Measurements from ENCODE around the gene PBX4. TPM values are rescaled to one million over a fixed set of nuclear protein-coding genes. Genes with fewer than 3 reads are reported as not detected.

Gene PBX4
- total RNA-seq, 1 donor from 2014 or later: 24.8 TPM

- H3K27ac Mint-ChIP-seq: no peak overlapping the region
- no peaks in the 10 kb centered on the region for H3K9me3 Mint-ChIP-seq
- H3K36me3 Mint-ChIP-seq (ENCODE audit: low read depth): no peaks in the 10 kb centered on the region
- peaks cover 3% of the 10 kb centered on the region for H3K27me3 Mint-ChIP-seq (ENCODE audit: low read depth)
- H3K4me3 Mint-ChIP-seq (ENCODE audit: low read depth): no peak overlapping the region
- H3K4me1 Mint-ChIP-seq (ENCODE audit: low read depth): peaks cover 2% of the 10 kb centered on the region
- intact Hi-C loops (cut with micrococcal nuclease): no loop called here
- DNase-seq (ENCODE audit: low spot score): no peak
Measured at GRCh38 chr19:19550485-19550929, 68.0 kb downstream of the PBX4 start.

- H3K27me3 Mint-ChIP-seq (ENCODE audit: low read depth): peaks cover 3% of the 10 kb centered on the region
- peaks cover 2% of the 10 kb centered on the region for H3K4me1 Mint-ChIP-seq (ENCODE audit: low read depth)
- intact Hi-C loops (cut with micrococcal nuclease): no loop called here
- no peak for DNase-seq (ENCODE audit: low spot score)
- H3K27ac Mint-ChIP-seq: no peak overlapping the region
- no peaks in the 10 kb centered on the region for H3K9me3 Mint-ChIP-seq
- H3K36me3 Mint-ChIP-seq (ENCODE audit: low read depth): no peaks in the 10 kb centered on the region
- H3K4me3 Mint-ChIP-seq (ENCODE audit: low read depth): no peak overlapping the region
Measured at GRCh38 chr19:19549804-19550464, 68.6 kb downstream of the PBX4 start.

- Mint-ChIP-seq H3K27me3 (ENCODE audit: low read depth) (peaks cover 3% of the 10 kb centered on the region), H3K4me1 (ENCODE audit: low read depth) (no peaks in the 10 kb centered on the region), H3K36me3 (ENCODE audit: low read depth) (no peaks in the 10 kb centered on the region), H3K4me3 (ENCODE audit: low read depth) (no peak overlapping the region), H3K9me3 (no peaks in the 10 kb centered on the region), H3K27ac (no peak overlapping the region)
- intact Hi-C loops (cut with micrococcal nuclease): no loop called here
- no peak for DNase-seq (ENCODE audit: low spot score)
Measured at GRCh38 chr19:19548915-19549759, 69.3 kb downstream of the PBX4 start.

- H3K4me1 Mint-ChIP-seq (ENCODE audit: low read depth): no peaks in the 10 kb centered on the region
- no peak overlapping the region for H3K4me3 Mint-ChIP-seq (ENCODE audit: low read depth)
- H3K27me3 Mint-ChIP-seq (ENCODE audit: low read depth): peaks cover 3% of the 10 kb centered on the region
- H3K27ac Mint-ChIP-seq: no peak overlapping the region
- no peaks in the 10 kb centered on the region for H3K9me3 Mint-ChIP-seq
- intact Hi-C loops (cut with micrococcal nuclease): no loop called here
- no peak for DNase-seq (ENCODE audit: low spot score)
- no peaks in the 10 kb centered on the region for H3K36me3 Mint-ChIP-seq (ENCODE audit: low read depth)
Measured at GRCh38 chr19:19547674-19548336, 70.7 kb downstream of the PBX4 start.

- peaks cover 3% of the 10 kb centered on the region for H3K27me3 Mint-ChIP-seq (ENCODE audit: low read depth)
- H3K27ac Mint-ChIP-seq: no peak overlapping the region
- DNase-seq (ENCODE audit: low spot score): no peak
- intact Hi-C loops (cut with micrococcal nuclease): no loop called here
- no peaks in the 10 kb centered on the region for H3K36me3 Mint-ChIP-seq (ENCODE audit: low read depth)
- H3K9me3 Mint-ChIP-seq: no peaks in the 10 kb centered on the region
- H3K4me1 Mint-ChIP-seq (ENCODE audit: low read depth): no peaks in the 10 kb centered on the region
- no peak overlapping the region for H3K4me3 Mint-ChIP-seq (ENCODE audit: low read depth)
Measured at GRCh38 chr19:19546751-19547162, 71.7 kb downstream of the PBX4 start.

- no peak overlapping the region for H3K4me3 Mint-ChIP-seq (ENCODE audit: low read depth)
- H3K4me1 Mint-ChIP-seq (ENCODE audit: low read depth): peaks cover 4% of the 10 kb centered on the region
- no peaks in the 10 kb centered on the region for H3K36me3 Mint-ChIP-seq (ENCODE audit: low read depth)
- H3K9me3 Mint-ChIP-seq: no peaks in the 10 kb centered on the region
- no peak for DNase-seq (ENCODE audit: low spot score)
- H3K27ac Mint-ChIP-seq: no peak overlapping the region
- intact Hi-C loops (cut with micrococcal nuclease): no loop called here
- peaks cover 3% of the 10 kb centered on the region for H3K27me3 Mint-ChIP-seq (ENCODE audit: low read depth)
Measured at GRCh38 chr19:19545707-19546106, 72.8 kb downstream of the PBX4 start.

- no peak for DNase-seq (ENCODE audit: low spot score)
- Mint-ChIP-seq H3K9me3 (no peaks in the 10 kb centered on the region), H3K4me1 (ENCODE audit: low read depth) (peaks cover 6% of the 10 kb centered on the region), H3K36me3 (ENCODE audit: low read depth) (no peaks in the 10 kb centered on the region), H3K27me3 (ENCODE audit: low read depth) (peaks cover 3% of the 10 kb centered on the region), H3K27ac (no peak overlapping the region), H3K4me3 (ENCODE audit: low read depth) (no peak overlapping the region)
- intact Hi-C loops (cut with micrococcal nuclease): no loop called here
Measured at GRCh38 chr19:19544954-19545591, 73.4 kb downstream of the PBX4 start.

- no peak overlapping the region for H3K4me3 Mint-ChIP-seq (ENCODE audit: low read depth)
- H3K36me3 Mint-ChIP-seq (ENCODE audit: low read depth): no peaks in the 10 kb centered on the region
- peaks cover 5% of the 10 kb centered on the region for H3K27me3 Mint-ChIP-seq (ENCODE audit: low read depth)
- peaks cover 6% of the 10 kb centered on the region for H3K4me1 Mint-ChIP-seq (ENCODE audit: low read depth)
- intact Hi-C loops (cut with micrococcal nuclease): no loop called here
- DNase-seq (ENCODE audit: low spot score): no peak
- no peak overlapping the region for H3K27ac Mint-ChIP-seq
- no peaks in the 10 kb centered on the region for H3K9me3 Mint-ChIP-seq
Measured at GRCh38 chr19:19544257-19544953, 74.1 kb downstream of the PBX4 start.

- Mint-ChIP-seq H3K36me3 (ENCODE audit: low read depth) (peaks cover 2% of the 10 kb centered on the region), H3K9me3 (no peaks in the 10 kb centered on the region)
- intact Hi-C loops (cut with micrococcal nuclease): no loop called here
Measured at GRCh38 chr19:19543640-19544039, 74.8 kb downstream of the PBX4 start.

GRCh38 chr19:19543101-19543500, 75.4 kb downstream of the PBX4 start:
- DNase-seq (ENCODE audit: low spot score): no peak
- Mint-ChIP-seq H3K4me1 (ENCODE audit: low read depth) (peaks cover 12% of the 10 kb centered on the region), H3K27ac (no peak overlapping the region), H3K4me3 (ENCODE audit: low read depth) (no peak overlapping the region), H3K9me3 (no peaks in the 10 kb centered on the region), H3K36me3 (ENCODE audit: low read depth) (peaks cover 4% of the 10 kb centered on the region), H3K27me3 (ENCODE audit: low read depth) (peaks cover 11% of the 10 kb centered on the region)
- intact Hi-C loops (cut with micrococcal nuclease): no loop called here

More at GRCh38 chr19:19543640-19544039, 74.8 kb downstream of the PBX4 start:
- no peak overlapping the region for H3K4me3 Mint-ChIP-seq (ENCODE audit: low read depth)
- H3K27ac Mint-ChIP-seq: no peak overlapping the region
- peaks cover 10% of the 10 kb centered on the region for H3K4me1 Mint-ChIP-seq (ENCODE audit: low read depth)
- DNase-seq (ENCODE audit: low spot score): no peak
- peaks cover 7% of the 10 kb centered on the region for H3K27me3 Mint-ChIP-seq (ENCODE audit: low read depth)

GRCh38 chr19:19542507-19542906, 76.0 kb downstream of the PBX4 start:
- H3K4me1 Mint-ChIP-seq (ENCODE audit: low read depth): peaks cover 13% of the 10 kb centered on the region
- H3K36me3 Mint-ChIP-seq (ENCODE audit: low read depth): peaks cover 4% of the 10 kb centered on the region
- DNase-seq (ENCODE audit: low spot score): no peak
- H3K27me3 Mint-ChIP-seq (ENCODE audit: low read depth): peaks cover 15% of the 10 kb centered on the region
- H3K9me3 Mint-ChIP-seq: no peaks in the 10 kb centered on the region
- H3K4me3 Mint-ChIP-seq (ENCODE audit: low read depth): no peak overlapping the region
- no peak overlapping the region for H3K27ac Mint-ChIP-seq
- intact Hi-C loops (cut with micrococcal nuclease): no loop called here

- Mint-ChIP-seq H3K36me3 (ENCODE audit: low read depth) (peaks cover 6% of the 10 kb centered on the region), H3K27ac (no peak overlapping the region), H3K27me3 (ENCODE audit: low read depth) (peaks cover 19% of the 10 kb centered on the region), H3K4me3 (ENCODE audit: low read depth) (no peak overlapping the region), H3K4me1 (ENCODE audit: low read depth) (peaks cover 13% of the 10 kb centered on the region), H3K9me3 (no peaks in the 10 kb centered on the region)
- no peak for DNase-seq (ENCODE audit: low spot score)
- intact Hi-C loops (cut with micrococcal nuclease): no loop called here
Measured at GRCh38 chr19:19541616-19542015, 76.9 kb downstream of the PBX4 start.
